Measurements from ENCODE around the gene ELOVL2.

The ELOVL2 gene

GRCh38 chr6:10964684-10965083 lies 79.4 kb downstream of the ELOVL2 start:
- no peaks in the 10 kb centered on the region for H3F3A ChIP-seq (ENCODE audit: insufficient read depth)
- H3K9ac ChIP-seq (ENCODE audit: low read length), result no peak overlapping the region
- peaks cover 7% of the 10 kb centered on the region; the same call in 1 of the 2 replicates for H3K36me3 ChIP-seq (ENCODE audit: low read length)
- no peaks in the 10 kb centered on the region for H4K20me1 ChIP-seq (ENCODE audit: low read depth, low read length)
- no peak overlapping the region for H3K4me3 ChIP-seq (ENCODE audit: insufficient read depth, low read length, poor library complexity, severe bottlenecking)
- H3K27ac ChIP-seq (ENCODE audit: low read depth, low read length), result no peak overlapping the region
- H3K79me2 ChIP-seq (ENCODE audit: insufficient read depth, low read length), result no peaks in the 10 kb centered on the region
- TF ChIP-seq CTCF (IDR thresholded peaks at IDR 0.05; ENCODE audit: insufficient read depth, low read length, poor library complexity, severe bottlenecking), result no peak
- no peak for TF ChIP-seq EZH2phosphoT487 (conservative IDR thresholded peaks at IDR 0.05; ENCODE audit: low read length)
- no peak overlapping the region for H3K4me2 ChIP-seq (ENCODE audit: low read depth, low read length, poor library complexity, severe bottlenecking)
- H3K9me3 ChIP-seq (ENCODE audit: insufficient read depth, low read length), result peaks cover 7% of the 10 kb centered on the region; the same call in 1 of the 2 replicates
- H3K9me2 ChIP-seq (replicated peaks; ENCODE audit: insufficient read depth, low read length), result no peaks in the 10 kb centered on the region
- H3K27me3 ChIP-seq (ENCODE audit: low read length), result no peaks in the 10 kb centered on the region; the same call in 1 of the 2 replicates
- no peak overlapping the region for H2AFZ ChIP-seq (ENCODE audit: low read depth, low read length, severe bottlenecking)

GRCh38 chr6:10963113-10963512 lies 81.0 kb downstream of the ELOVL2 start:
- Histone ChIP-seq H2AFZ (ENCODE audit: low read depth, low read length, severe bottlenecking) (no peak overlapping the region), H4K20me1 (ENCODE audit: low read depth, low read length) (no peaks in the 10 kb centered on the region), H3K9me3 (ENCODE audit: insufficient read depth, low read length) (peaks cover 7% of the 10 kb centered on the region; the same call in 1 of the 2 replicates), H3K9ac (ENCODE audit: low read length) (no peak overlapping the region), H3K4me3 (ENCODE audit: insufficient read depth, low read length, poor library complexity, severe bottlenecking) (no peak overlapping the region), H3K9me2 (replicated peaks; ENCODE audit: insufficient read depth, low read length) (no peaks in the 10 kb centered on the region), H3K79me2 (ENCODE audit: insufficient read depth, low read length) (no peaks in the 10 kb centered on the region), H3K36me3 (ENCODE audit: low read length) (peaks cover 7% of the 10 kb centered on the region; the same call in 1 of the 2 replicates), H3F3A (ENCODE audit: insufficient read depth) (no peaks in the 10 kb centered on the region), H3K27ac (ENCODE audit: low read depth, low read length) (no peak overlapping the region), H3K27me3 (ENCODE audit: low read length) (no peaks in the 10 kb centered on the region; the same call in 1 of the 2 replicates), H3K4me2 (ENCODE audit: low read depth, low read length, poor library complexity, severe bottlenecking) (no peak overlapping the region)
- no peak for TF ChIP-seq EZH2phosphoT487 (conservative IDR thresholded peaks at IDR 0.05; ENCODE audit: low read length)
- TF ChIP-seq CTCF (IDR thresholded peaks at IDR 0.05; ENCODE audit: insufficient read depth, low read length, poor library complexity, severe bottlenecking), result no peak

- peaks cover 7% of the 10 kb centered on the region; the same call in 1 of the 2 replicates for H3K36me3 ChIP-seq (ENCODE audit: low read length)
- no peak overlapping the region for H3K9ac ChIP-seq (ENCODE audit: low read length)
- no peaks in the 10 kb centered on the region for H3K79me2 ChIP-seq (ENCODE audit: insufficient read depth, low read length)
- no peaks in the 10 kb centered on the region for H3F3A ChIP-seq (ENCODE audit: insufficient read depth)
- no peak overlapping the region for H3K4me2 ChIP-seq (ENCODE audit: low read depth, low read length, poor library complexity, severe bottlenecking)
- no peak overlapping the region for H3K27ac ChIP-seq (ENCODE audit: low read depth, low read length)
- H3K4me3 ChIP-seq (ENCODE audit: insufficient read depth, low read length, poor library complexity, severe bottlenecking), result no peak overlapping the region
- no peaks in the 10 kb centered on the region for H4K20me1 ChIP-seq (ENCODE audit: low read depth, low read length)
- no peak for TF ChIP-seq CTCF (IDR thresholded peaks at IDR 0.05; ENCODE audit: insufficient read depth, low read length, poor library complexity, severe bottlenecking)
- TF ChIP-seq EZH2phosphoT487 (conservative IDR thresholded peaks at IDR 0.05; ENCODE audit: low read length), result no peak
- H3K27me3 ChIP-seq (ENCODE audit: low read length), result no peaks in the 10 kb centered on the region; the same call in 1 of the 2 replicates
- no peaks in the 10 kb centered on the region for H3K9me2 ChIP-seq (replicated peaks; ENCODE audit: insufficient read depth, low read length)
- no peak overlapping the region for H2AFZ ChIP-seq (ENCODE audit: low read depth, low read length, severe bottlenecking)
- H3K9me3 ChIP-seq (ENCODE audit: insufficient read depth, low read length), result peaks cover 7% of the 10 kb centered on the region; the same call in 1 of the 2 replicates
Measured at GRCh38 chr6:10962673-10963072, 81.4 kb downstream of the ELOVL2 start.

Measured in SU-DHL-6 (cell line).